ENCODE data around the gene C4BPB.

The C4BPB gene

GRCh38 chr1:207060596-207060995 lies 28.1 kb upstream of the C4BPB start:
- no peaks in the 10 kb centered on the region for H3K9me3 ChIP-seq (ENCODE audit: insufficient read depth, low read depth, low read length)

GRCh38 chr1:207062058-207062457 lies 26.6 kb upstream of the C4BPB start:
- Histone ChIP-seq H3K27ac (ENCODE audit: low read depth, low read length) (no peak overlapping the region), H3K27me3 (ENCODE audit: insufficient read depth, low read length) (no peaks in the 10 kb centered on the region), H3K9ac (ENCODE audit: low read depth, low read length) (no peak overlapping the region), H3K36me3 (ENCODE audit: insufficient read depth, low read length) (peaks cover 35% of the 10 kb centered on the region), H3K4me1 (ENCODE audit: insufficient read depth, low read length) (peaks cover 4% of the 10 kb centered on the region; the same call in 1 of the 2 replicates), H3K4me3 (ENCODE audit: low read length) (no peak overlapping the region), H3K9me3 (ENCODE audit: insufficient read depth, low read depth, low read length) (no peaks in the 10 kb centered on the region)
- 88% methylated on average over 1 of the region's 1 CpG for WGBS

More at GRCh38 chr1:207060596-207060995, 28.1 kb upstream of the C4BPB start:
- H3K27me3 ChIP-seq (ENCODE audit: insufficient read depth, low read length): no peaks in the 10 kb centered on the region
- H3K9ac ChIP-seq (ENCODE audit: low read depth, low read length): no peak overlapping the region
- peaks cover 4% of the 10 kb centered on the region; the same call in 1 of the 2 replicates for H3K4me1 ChIP-seq (ENCODE audit: insufficient read depth, low read length)
- 89% methylated on average over 3 of the region's 3 CpGs for WGBS
- no peak overlapping the region for H3K4me3 ChIP-seq (ENCODE audit: low read length)
- no peak overlapping the region for H3K27ac ChIP-seq (ENCODE audit: low read depth, low read length)
- H3K36me3 ChIP-seq (ENCODE audit: insufficient read depth, low read length): peaks cover 28% of the 10 kb centered on the region

- Histone ChIP-seq H3K27ac (ENCODE audit: low read depth, low read length) (no peak overlapping the region), H3K4me3 (ENCODE audit: low read length) (no peak overlapping the region), H3K27me3 (ENCODE audit: insufficient read depth, low read length) (no peaks in the 10 kb centered on the region), H3K9ac (ENCODE audit: low read depth, low read length) (no peak overlapping the region), H3K9me3 (ENCODE audit: insufficient read depth, low read depth, low read length) (no peaks in the 10 kb centered on the region), H3K4me1 (ENCODE audit: insufficient read depth, low read length) (peaks cover 4% of the 10 kb centered on the region; the same call in 1 of the 2 replicates), H3K36me3 (ENCODE audit: insufficient read depth, low read length) (peaks cover 45% of the 10 kb centered on the region)
- 98% methylated on average over 5 of the region's 5 CpGs for WGBS
These were observed 25.6 kb upstream of the C4BPB start for GRCh38 chr1:207063014-207063413.

- H3K9ac ChIP-seq (ENCODE audit: low read depth, low read length): no peak overlapping the region
- no peak overlapping the region for H3K4me3 ChIP-seq (ENCODE audit: low read length)
- 96% methylated on average over 8 of the region's 8 CpGs for WGBS
- peaks cover 57% of the 10 kb centered on the region for H3K36me3 ChIP-seq (ENCODE audit: insufficient read depth, low read length)
- no peaks in the 10 kb centered on the region for H3K9me3 ChIP-seq (ENCODE audit: insufficient read depth, low read depth, low read length)
- H3K27me3 ChIP-seq (ENCODE audit: insufficient read depth, low read length): no peaks in the 10 kb centered on the region
- no peak overlapping the region for H3K27ac ChIP-seq (ENCODE audit: low read depth, low read length)
- no peaks in the 10 kb centered on the region for H3K4me1 ChIP-seq (ENCODE audit: insufficient read depth, low read length)
These were observed 24.1 kb upstream of the C4BPB start for GRCh38 chr1:207064561-207064960.

DNA sequence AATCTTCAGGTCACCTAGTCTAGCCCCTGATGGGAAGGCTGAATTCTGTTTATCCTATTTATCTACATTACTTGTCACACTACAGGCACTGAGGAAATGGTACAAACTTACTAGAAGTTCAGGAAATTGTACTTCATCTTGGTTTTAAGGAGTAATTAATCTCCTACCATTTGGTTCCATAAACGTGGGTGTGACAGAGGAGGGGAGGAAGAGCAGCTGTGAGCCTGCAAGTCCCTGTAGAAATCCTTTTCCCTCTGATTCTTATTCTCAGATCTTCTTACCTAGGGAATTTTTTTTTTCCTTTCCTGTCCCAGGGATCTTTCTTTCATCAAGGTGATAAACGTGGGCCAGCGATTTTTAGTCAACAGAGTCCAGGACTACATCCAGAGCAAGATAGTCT lies 21.5 kb upstream of the C4BPB start:
- H3K9ac ChIP-seq (ENCODE audit: low read depth, low read length): no peak overlapping the region
- WGBS: 95% methylated on average over 3 of the region's 3 CpGs
- H3K27me3 ChIP-seq (ENCODE audit: insufficient read depth, low read length): no peaks in the 10 kb centered on the region
- no peaks in the 10 kb centered on the region for H3K9me3 ChIP-seq (ENCODE audit: insufficient read depth, low read depth, low read length)
- H3K4me1 ChIP-seq (ENCODE audit: insufficient read depth, low read length): no peaks in the 10 kb centered on the region
- H3K4me3 ChIP-seq (ENCODE audit: low read length): no peak overlapping the region
- no peak overlapping the region for H3K27ac ChIP-seq (ENCODE audit: low read depth, low read length)
- peaks cover 73% of the 10 kb centered on the region for H3K36me3 ChIP-seq (ENCODE audit: insufficient read depth, low read length)

DNA sequence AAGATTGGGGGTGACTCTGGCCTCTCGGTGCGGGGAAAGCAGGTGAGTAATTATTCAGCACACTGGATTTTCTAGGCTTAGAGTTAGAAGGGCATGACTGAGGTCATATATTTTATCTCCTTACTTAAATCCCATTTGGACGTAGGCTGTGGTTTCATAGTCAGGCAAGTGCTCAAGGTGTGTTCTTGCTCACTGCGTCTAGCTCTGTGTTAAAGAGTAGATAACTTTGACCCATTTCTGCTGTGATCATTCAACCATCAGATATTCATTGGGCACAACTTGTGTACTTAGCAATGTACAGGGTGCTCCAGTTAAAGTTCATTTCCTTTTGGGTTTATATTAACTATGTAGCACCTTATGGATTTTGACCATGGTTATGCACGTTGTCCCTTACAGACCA lies 21.0 kb upstream of the C4BPB start:
- H3K9ac ChIP-seq (ENCODE audit: low read depth, low read length): no peak overlapping the region
- no peaks in the 10 kb centered on the region for H3K9me3 ChIP-seq (ENCODE audit: insufficient read depth, low read depth, low read length)
- no peak overlapping the region for H3K27ac ChIP-seq (ENCODE audit: low read depth, low read length)
- WGBS: 82% methylated on average over 5 of the region's 5 CpGs
- no peak overlapping the region for H3K4me3 ChIP-seq (ENCODE audit: low read length)
- H3K27me3 ChIP-seq (ENCODE audit: insufficient read depth, low read length): no peaks in the 10 kb centered on the region
- peaks cover 75% of the 10 kb centered on the region for H3K36me3 ChIP-seq (ENCODE audit: insufficient read depth, low read length)
- no peaks in the 10 kb centered on the region for H3K4me1 ChIP-seq (ENCODE audit: insufficient read depth, low read length)

GRCh38 chr1:207069061-207069460 lies 19.6 kb upstream of the C4BPB start:
- Histone ChIP-seq H3K4me1 (ENCODE audit: insufficient read depth, low read length) (no peaks in the 10 kb centered on the region), H3K27ac (ENCODE audit: low read depth, low read length) (no peak overlapping the region), H3K36me3 (ENCODE audit: insufficient read depth, low read length) (peaks cover 61% of the 10 kb centered on the region), H3K9ac (ENCODE audit: low read depth, low read length) (no peak overlapping the region), H3K4me3 (ENCODE audit: low read length) (no peak overlapping the region), H3K9me3 (ENCODE audit: insufficient read depth, low read depth, low read length) (no peaks in the 10 kb centered on the region), H3K27me3 (ENCODE audit: insufficient read depth, low read length) (no peaks in the 10 kb centered on the region)
- WGBS: 91% methylated on average over 3 of the region's 3 CpGs

- Histone ChIP-seq H3K27me3 (ENCODE audit: insufficient read depth, low read length) (no peaks in the 10 kb centered on the region), H3K9me3 (ENCODE audit: insufficient read depth, low read depth, low read length) (no peaks in the 10 kb centered on the region), H3K4me1 (ENCODE audit: insufficient read depth, low read length) (no peaks in the 10 kb centered on the region), H3K36me3 (ENCODE audit: insufficient read depth, low read length) (peaks cover 56% of the 10 kb centered on the region), H3K27ac (ENCODE audit: low read depth, low read length) (no peak overlapping the region), H3K9ac (ENCODE audit: low read depth, low read length) (no peak overlapping the region), H3K4me3 (ENCODE audit: low read length) (no peak overlapping the region)
- WGBS: 93% methylated on average over 5 of the region's 5 CpGs
These were observed 18.7 kb upstream of the C4BPB start for GRCh38 chr1:207069858-207070506.

- Histone ChIP-seq H3K9ac (ENCODE audit: low read depth, low read length) (no peak overlapping the region), H3K27me3 (ENCODE audit: insufficient read depth, low read length) (no peaks in the 10 kb centered on the region), H3K27ac (ENCODE audit: low read depth, low read length) (no peak overlapping the region), H3K4me1 (ENCODE audit: insufficient read depth, low read length) (no peaks in the 10 kb centered on the region), H3K4me3 (ENCODE audit: low read length) (no peak overlapping the region), H3K36me3 (ENCODE audit: insufficient read depth, low read length) (peaks cover 49% of the 10 kb centered on the region), H3K9me3 (ENCODE audit: insufficient read depth, low read depth, low read length) (no peaks in the 10 kb centered on the region)
- WGBS: 93% methylated on average over 4 of the region's 4 CpGs
These were observed 17.8 kb upstream of the C4BPB start for GRCh38 chr1:207070811-207071210.

GRCh38 chr1:207071426-207071825 lies 17.2 kb upstream of the C4BPB start:
- Histone ChIP-seq H3K27me3 (ENCODE audit: insufficient read depth, low read length) (no peaks in the 10 kb centered on the region), H3K9me3 (ENCODE audit: insufficient read depth, low read depth, low read length) (no peaks in the 10 kb centered on the region), H3K4me3 (ENCODE audit: low read length) (no peak overlapping the region), H3K36me3 (ENCODE audit: insufficient read depth, low read length) (peaks cover 44% of the 10 kb centered on the region), H3K27ac (ENCODE audit: low read depth, low read length) (no peak overlapping the region), H3K9ac (ENCODE audit: low read depth, low read length) (no peak overlapping the region), H3K4me1 (ENCODE audit: insufficient read depth, low read length) (no peaks in the 10 kb centered on the region)
- 93% methylated on average over 6 of the region's 6 CpGs for WGBS

- H3K4me3 ChIP-seq (ENCODE audit: low read length): no peak overlapping the region
- H3K27me3 ChIP-seq (ENCODE audit: insufficient read depth, low read length): no peaks in the 10 kb centered on the region
- 98% methylated on average over 8 of the region's 8 CpGs for WGBS
- H3K27ac ChIP-seq (ENCODE audit: low read depth, low read length): no peak overlapping the region
- H3K9me3 ChIP-seq (ENCODE audit: insufficient read depth, low read depth, low read length): no peaks in the 10 kb centered on the region
- no peaks in the 10 kb centered on the region for H3K4me1 ChIP-seq (ENCODE audit: insufficient read depth, low read length)
- H3K9ac ChIP-seq (ENCODE audit: low read depth, low read length): no peak overlapping the region
- H3K36me3 ChIP-seq (ENCODE audit: insufficient read depth, low read length): peaks cover 42% of the 10 kb centered on the region
These were observed 16.4 kb upstream of the C4BPB start for GRCh38 chr1:207072233-207072632.

Data from HUES64 (cell line).